ENCODE data around the gene MAG. TPM values are rescaled to one million over a fixed set of nuclear protein-coding genes. Genes with fewer than 3 reads are reported as not detected.

Gene MAG
- total RNA-seq: 0.50 TPM in 1 of 2 replicates, not detected in the other
- 0.10 TPM in 1 of 2 replicates, not detected in the other for polyA plus RNA-seq
- 0.43 TPM in 1 of 2 replicates, not detected in the other for polyA plus RNA-seq (2012)
- polyA minus RNA-seq (ENCODE audit: low replicate concordance): not detected in 2 replicates

- H3K9me3 ChIP-seq (ENCODE audit: control insufficient read depth, insufficient read depth, low read depth, low read length): no peaks in the 10 kb centered on the region
- H3K4me1 ChIP-seq (ENCODE audit: control insufficient read depth, extremely low read depth, insufficient read depth, low read length): no peaks in the 10 kb centered on the region
- TF ChIP-seq EZH2 (IDR thresholded peaks at IDR 0.05; ENCODE audit: low read length, missing control alignments) (no peak), CTCF (conservative IDR thresholded peaks at IDR 0.05 in 1 of 2, IDR thresholded peaks at IDR 0.05 in 1 of 2; ENCODE audit: low read depth in 1 of 2, low read length in 2 of 2) (no peak)
- no peak within 1 kb of the TSS for H3K9ac ChIP-seq (ENCODE audit: insufficient read depth, low read length)
- H3K4me3 ChIP-seq (replicated peaks in 1 of 4; ENCODE audit: control extremely low read depth in 1 of 4, insufficient read depth in 1 of 4, low read depth in 3 of 4, low read length in 4 of 4): no peak within 1 kb of the TSS
- H3K27ac ChIP-seq (ENCODE audit: insufficient read depth, low read length): no peak within 1 kb of the TSS
- peaks cover 7% of the 10 kb centered on the region for H3K27me3 ChIP-seq (ENCODE audit: control insufficient read depth, insufficient read depth, low read length)
- no peak within 1 kb of the TSS for H2AFZ ChIP-seq (ENCODE audit: low read length)
- no peak within 1 kb of the TSS for H3K4me2 ChIP-seq (ENCODE audit: extremely low read depth, insufficient read depth, low read length)
- no peaks in the 10 kb centered on the region for H4K20me1 ChIP-seq (ENCODE audit: control insufficient read depth, extremely low read depth, insufficient read depth, low read length)
- no peaks in the 10 kb centered on the region for H3K79me2 ChIP-seq (ENCODE audit: control insufficient read depth, insufficient read depth, low read length)
- no peaks in the 10 kb centered on the region for H3K36me3 ChIP-seq (ENCODE audit: control insufficient read depth, insufficient read depth, low read length)
- DNase-seq (ENCODE audit: low read depth in 2 of 2): no peak
Observed at GRCh38 chr19:35291916-35292315, at the start of gene MAG. Gene MAG (plus strand): TSS chr19:35292161. CDS start chr19:35295409, 3,248 bp downstream.

GRCh38 chr19:35246466-35247092 is 45.4 kb upstream of the MAG start:
- Histone ChIP-seq H3K27me3 (ENCODE audit: control insufficient read depth, insufficient read depth, low read length) (peaks cover 23% of the 10 kb centered on the region), H3K79me2 (ENCODE audit: control insufficient read depth, insufficient read depth, low read length) (no peaks in the 10 kb centered on the region), H3K27ac (ENCODE audit: insufficient read depth, low read length) (no peak overlapping the region), H2AFZ (ENCODE audit: low read length) (no peak overlapping the region), H3K4me1 (ENCODE audit: control insufficient read depth, extremely low read depth, insufficient read depth, low read length) (no peaks in the 10 kb centered on the region), H3K9ac (ENCODE audit: insufficient read depth, low read length) (no peak overlapping the region), H3K4me3 (replicated peaks in 1 of 4; ENCODE audit: control extremely low read depth in 1 of 4, insufficient read depth in 1 of 4, low read depth in 3 of 4, low read length in 4 of 4) (no peak overlapping the region), H3K9me3 (ENCODE audit: control insufficient read depth, insufficient read depth, low read depth, low read length) (no peaks in the 10 kb centered on the region), H3K4me2 (ENCODE audit: extremely low read depth, insufficient read depth, low read length) (no peak overlapping the region), H3K36me3 (ENCODE audit: control insufficient read depth, insufficient read depth, low read length) (no peaks in the 10 kb centered on the region), H4K20me1 (ENCODE audit: control insufficient read depth, extremely low read depth, insufficient read depth, low read length) (no peaks in the 10 kb centered on the region)
- TF ChIP-seq CTCF (conservative IDR thresholded peaks at IDR 0.05 in 1 of 2, IDR thresholded peaks at IDR 0.05 in 1 of 2; ENCODE audit: low read depth in 1 of 2, low read length in 2 of 2): no peak
- no peak for TF ChIP-seq EZH2 (IDR thresholded peaks at IDR 0.05; ENCODE audit: low read length, missing control alignments)
- no peak for DNase-seq (ENCODE audit: low read depth in 2 of 2)

GRCh38 chr19:35247526-35248309 is 44.2 kb upstream of the MAG start:
- Histone ChIP-seq H3K9me3 (ENCODE audit: control insufficient read depth, insufficient read depth, low read depth, low read length) (no peaks in the 10 kb centered on the region), H2AFZ (ENCODE audit: low read length) (no peak overlapping the region), H4K20me1 (ENCODE audit: control insufficient read depth, extremely low read depth, insufficient read depth, low read length) (no peaks in the 10 kb centered on the region), H3K27me3 (ENCODE audit: control insufficient read depth, insufficient read depth, low read length) (peaks cover 23% of the 10 kb centered on the region), H3K27ac (ENCODE audit: insufficient read depth, low read length) (no peak overlapping the region), H3K36me3 (ENCODE audit: control insufficient read depth, insufficient read depth, low read length) (no peaks in the 10 kb centered on the region), H3K9ac (ENCODE audit: insufficient read depth, low read length) (no peak overlapping the region), H3K4me2 (ENCODE audit: extremely low read depth, insufficient read depth, low read length) (no peak overlapping the region), H3K79me2 (ENCODE audit: control insufficient read depth, insufficient read depth, low read length) (no peaks in the 10 kb centered on the region), H3K4me1 (ENCODE audit: control insufficient read depth, extremely low read depth, insufficient read depth, low read length) (no peaks in the 10 kb centered on the region), H3K4me3 (replicated peaks in 1 of 4; ENCODE audit: control extremely low read depth in 1 of 4, insufficient read depth in 1 of 4, low read depth in 3 of 4, low read length in 4 of 4) (no peak overlapping the region)
- TF ChIP-seq CTCF (conservative IDR thresholded peaks at IDR 0.05 in 1 of 2, IDR thresholded peaks at IDR 0.05 in 1 of 2; ENCODE audit: low read depth in 1 of 2, low read length in 2 of 2): no peak
- TF ChIP-seq EZH2 (IDR thresholded peaks at IDR 0.05; ENCODE audit: low read length, missing control alignments): no peak
- no peak for DNase-seq (ENCODE audit: low read depth in 2 of 2)

Measured in fibroblast of lung (primary cell).